OCI-LY3 (cell line): ENCODE measurements around the gene SLC39A13.

Source experiments
- H2AFZ ChIP-seq: fragments of 200-600, 300-600 bp; shearing (Covaris generic); 2 replicates; pipeline ENCODE4 v1.6.0; 2014; ENCODE audit warnings: antibody characterized with exemption, low read depth, low read length
- H3K27ac ChIP-seq: fragments of 200-600, 300-600 bp; sonication (generic); 2 replicates; pipeline ENCODE4 v1.5.1; 2014; ENCODE audit warnings: mild to moderate bottlenecking, low read length, moderate library complexity, mixed read lengths
- H3K27me3 ChIP-seq: fragments of 200-600, 300-600 bp; sonication (generic); 2 replicates; pipeline ENCODE4 v1.6.1; 2014; ENCODE audit warnings: low read depth, low read length, mixed read lengths
- H3K36me3 ChIP-seq: fragments of 200-600, 300-600 bp; sonication (generic); replicated peaks from 2 replicates; pipeline ENCODE3; 2014; ENCODE audit warnings: low read depth, low read length, mixed read lengths
- H3K4me1 ChIP-seq: fragments of 300-600, 200-600 bp; sonication (generic); 2 replicates; pipeline ENCODE4 v1.6.1; 2014; ENCODE audit warnings: low read length, mixed read lengths
- H3K4me2 ChIP-seq: fragments of 200-600, 300-600 bp; sonication (generic); 2 replicates; pipeline ENCODE4 v1.6.1; 2014; ENCODE audit warnings: low read length, mixed read lengths
- H3K4me3 ChIP-seq: fragments of 300-600, 200-600 bp; sonication (generic); 2 replicates; pipeline ENCODE4 v1.5.1; 2014; ENCODE audit warnings: antibody characterized with exemption, mild to moderate bottlenecking, low read length, moderate library complexity
- H3K79me2 ChIP-seq: fragments of 300-600, 200-600 bp; shearing (Covaris generic); 2 replicates; pipeline ENCODE4 v1.6.1; 2014; ENCODE audit warnings: mild to moderate bottlenecking, low read length, mixed read lengths
- H3K9ac ChIP-seq: fragments of 300-600, 200-600 bp; shearing (Covaris generic); 2 replicates; pipeline ENCODE4 v1.6.0; 2014; ENCODE audit warnings: mild to moderate bottlenecking, low read length, moderate library complexity
- H3K9me3 ChIP-seq: fragments of 200-600, 300-600 bp; shearing (Covaris generic); 2 replicates; pipeline ENCODE4 v1.6.1; 2014; ENCODE audit warnings: low read length, mixed read lengths; ENCODE audit not compliant: insufficient read depth
- H4K20me1 ChIP-seq: fragments of 200-600, 300-600 bp; sonication (generic); 2 replicates; pipeline ENCODE4 v1.6.1; 2016; ENCODE audit warnings: low read length, mixed read lengths; ENCODE audit not compliant: insufficient read depth
- EZH2phosphoT487 ChIP-seq: fragments of 200-600 bp; shearing (Covaris generic); IDR thresholded peaks from 2 replicates; pipeline ENCODE4 v1.6.1; 2018; ENCODE audit warnings: antibody characterized with exemption, mixed run types, low read depth
- TF ChIP-seq, protein P1 (sequence below): fragments of 200-600, 300-600 bp; sonication (generic); IDR thresholded peaks from 2 replicates; pipeline ENCODE4 v1.5.1; 2014; ENCODE audit warnings: antibody characterized with exemption, low read length, low read depth

SLC39A13 gene

DNA sequence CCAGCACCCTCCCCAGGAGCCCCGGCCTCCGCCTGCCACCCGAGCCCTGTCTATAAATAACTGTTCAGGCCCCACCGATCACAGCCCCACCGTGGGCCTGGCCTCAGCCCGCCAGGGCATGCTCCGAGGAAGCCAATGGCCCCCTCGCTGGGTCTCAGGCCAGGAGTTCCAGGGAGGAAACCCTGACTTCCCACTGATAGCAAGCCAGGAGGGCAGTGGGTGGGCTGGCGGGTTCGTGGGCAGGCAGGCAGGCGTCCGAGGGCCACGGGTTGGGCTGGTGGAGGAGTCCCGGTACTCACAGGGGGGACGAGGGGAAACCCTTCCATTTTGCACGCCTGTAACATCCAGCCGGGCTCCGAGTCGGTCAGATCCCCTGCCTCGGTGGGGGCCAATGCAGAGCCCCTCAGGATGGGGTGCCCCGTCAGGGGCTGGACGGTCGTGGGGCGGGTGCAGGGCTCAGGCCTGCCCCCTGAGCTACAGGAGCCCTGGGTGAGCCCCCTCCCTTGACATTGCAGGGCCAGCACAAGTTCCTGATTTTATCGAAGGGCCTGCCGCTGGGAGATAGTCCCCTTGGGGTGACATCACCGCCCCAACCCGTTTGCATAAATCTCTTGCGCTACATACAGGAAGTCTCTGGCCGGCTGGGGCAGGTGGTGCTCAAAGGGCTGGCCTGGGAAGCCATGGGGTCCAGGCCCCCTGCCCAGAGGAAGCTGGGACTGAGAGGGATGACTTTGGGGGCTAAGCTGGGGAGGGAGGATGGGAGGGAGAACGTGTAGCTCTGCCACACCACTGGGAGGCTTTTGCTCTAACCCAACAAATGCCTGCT lies 30.2 kb upstream of the SLC39A13 start, which contains the start of gene SPI1:
SPI1 (minus strand) TSS at position 538 of the 826 bp plus-strand sequence; CDS start at position 344, 194 bp downstream.
- Histone ChIP-seq H3K4me1 (peaks cover 22% of the 10 kb centered on the region), H2AFZ (peak within 1 kb of the TSS; percentile 12; the same call in 1 of the 2 replicates), H3K9ac (peak within 1 kb of the TSS; percentile 98), H3K9me3 (no peaks in the 10 kb centered on the region), H3K27ac (peak within 1 kb of the TSS; percentile 66), H3K4me3 (peak within 1 kb of the TSS; percentile 94), H3K36me3 (no peaks in the 10 kb centered on the region), H3K79me2 (peaks cover 32% of the 10 kb centered on the region), H3K4me2 (peak within 1 kb of the TSS; percentile 92), H3K27me3 (no peaks in the 10 kb centered on the region), H4K20me1 (no peaks in the 10 kb centered on the region)
- TF ChIP-seq, protein P1, sequence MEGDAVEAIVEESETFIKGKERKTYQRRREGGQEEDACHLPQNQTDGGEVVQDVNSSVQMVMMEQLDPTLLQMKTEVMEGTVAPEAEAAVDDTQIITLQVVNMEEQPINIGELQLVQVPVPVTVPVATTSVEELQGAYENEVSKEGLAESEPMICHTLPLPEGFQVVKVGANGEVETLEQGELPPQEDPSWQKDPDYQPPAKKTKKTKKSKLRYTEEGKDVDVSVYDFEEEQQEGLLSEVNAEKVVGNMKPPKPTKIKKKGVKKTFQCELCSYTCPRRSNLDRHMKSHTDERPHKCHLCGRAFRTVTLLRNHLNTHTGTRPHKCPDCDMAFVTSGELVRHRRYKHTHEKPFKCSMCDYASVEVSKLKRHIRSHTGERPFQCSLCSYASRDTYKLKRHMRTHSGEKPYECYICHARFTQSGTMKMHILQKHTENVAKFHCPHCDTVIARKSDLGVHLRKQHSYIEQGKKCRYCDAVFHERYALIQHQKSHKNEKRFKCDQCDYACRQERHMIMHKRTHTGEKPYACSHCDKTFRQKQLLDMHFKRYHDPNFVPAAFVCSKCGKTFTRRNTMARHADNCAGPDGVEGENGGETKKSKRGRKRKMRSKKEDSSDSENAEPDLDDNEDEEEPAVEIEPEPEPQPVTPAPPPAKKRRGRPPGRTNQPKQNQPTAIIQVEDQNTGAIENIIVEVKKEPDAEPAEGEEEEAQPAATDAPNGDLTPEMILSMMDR, result no peak
- TF ChIP-seq EZH2phosphoT487, result no peak

DNA sequence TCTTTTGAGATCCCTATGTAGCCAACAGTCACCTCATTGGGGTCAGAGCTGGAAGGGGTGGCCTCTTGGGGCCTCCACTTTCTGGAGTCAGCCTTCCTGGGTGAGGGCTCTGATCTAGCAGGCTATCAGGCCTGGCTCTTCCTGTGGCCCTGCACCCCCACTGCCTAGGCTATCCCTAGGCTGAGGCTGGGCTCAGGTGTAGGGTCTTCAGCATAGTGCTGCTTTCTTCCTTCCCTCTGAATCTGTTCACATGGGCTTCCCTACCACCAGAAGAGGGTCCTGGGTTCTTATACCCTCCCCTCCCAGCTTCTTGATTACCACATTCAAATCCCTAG lies 29.6 kb upstream of the SLC39A13 start:
- Histone ChIP-seq H2AFZ (peak overlapping the region; percentile 12; the same call in 1 of the 2 replicates), H3K4me3 (peak overlapping the region; percentile 94), H3K27me3 (no peaks in the 10 kb centered on the region), H3K79me2 (peaks cover 32% of the 10 kb centered on the region), H3K36me3 (no peaks in the 10 kb centered on the region), H3K4me1 (peaks cover 22% of the 10 kb centered on the region), H3K9me3 (no peaks in the 10 kb centered on the region), H3K9ac (peak overlapping the region; percentile 98), H4K20me1 (no peaks in the 10 kb centered on the region), H3K27ac (peak overlapping the region; percentile 66), H3K4me2 (peak overlapping the region; percentile 92)
- no peak for TF ChIP-seq EZH2phosphoT487
- TF ChIP-seq, protein P1, result no peak

DNA sequence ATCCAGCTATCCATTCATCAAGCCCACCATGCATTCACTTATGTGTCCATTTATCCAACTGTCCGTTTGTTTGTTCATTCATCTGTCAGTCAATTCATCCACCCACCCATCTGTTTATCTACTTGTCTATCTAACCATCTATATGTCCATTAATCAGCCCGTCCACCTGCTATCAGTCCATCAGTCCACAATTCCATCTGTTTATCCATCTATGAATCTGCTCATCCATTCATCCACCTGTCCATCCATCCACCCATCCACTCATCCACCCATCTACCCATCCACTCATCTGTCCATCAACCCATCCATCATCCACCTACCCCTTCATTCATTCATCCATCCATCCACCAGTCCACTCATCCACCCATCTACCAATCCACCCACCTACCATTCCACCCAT lies 29.1 kb upstream of the SLC39A13 start:
- H2AFZ ChIP-seq, result no peak overlapping the region
- H3K4me1 ChIP-seq, result peaks cover 22% of the 10 kb centered on the region
- H3K36me3 ChIP-seq, result no peaks in the 10 kb centered on the region
- no peaks in the 10 kb centered on the region for H3K27me3 ChIP-seq
- no peak for TF ChIP-seq EZH2phosphoT487
- TF ChIP-seq, protein P1, result no peak
- H3K27ac ChIP-seq, result no peak overlapping the region
- no peaks in the 10 kb centered on the region for H4K20me1 ChIP-seq
- H3K4me2 ChIP-seq, result peak overlapping the region; percentile 92
- peak overlapping the region; percentile 98; the same call in 1 of the 2 replicates for H3K9ac ChIP-seq
- no peaks in the 10 kb centered on the region for H3K9me3 ChIP-seq
- peaks cover 32% of the 10 kb centered on the region for H3K79me2 ChIP-seq
- peak overlapping the region; percentile 94; the same call in 1 of the 2 replicates for H3K4me3 ChIP-seq

DNA sequence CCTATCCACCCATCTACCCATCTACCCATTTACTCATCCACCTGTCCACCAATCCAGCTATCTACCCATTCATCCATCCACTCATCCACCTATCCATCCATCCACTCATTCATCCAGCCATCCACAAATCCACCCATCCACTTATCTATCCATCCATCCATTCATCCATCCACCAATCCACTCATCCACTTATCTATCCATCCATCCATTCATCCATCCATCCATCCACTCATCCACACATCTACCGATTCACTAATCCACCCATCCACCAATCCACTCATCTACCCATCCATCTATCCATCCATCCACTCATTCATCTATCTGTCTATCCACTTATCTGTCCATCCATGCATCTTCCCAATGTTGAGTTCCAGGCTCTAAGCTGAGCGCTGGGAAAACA lies 28.3 kb upstream of the SLC39A13 start:
- no peak overlapping the region for H3K9ac ChIP-seq
- no peaks in the 10 kb centered on the region for H3K9me3 ChIP-seq
- no peaks in the 10 kb centered on the region for H3K36me3 ChIP-seq
- peaks cover 32% of the 10 kb centered on the region for H3K79me2 ChIP-seq
- peaks cover 22% of the 10 kb centered on the region for H3K4me1 ChIP-seq
- no peak for TF ChIP-seq EZH2phosphoT487
- TF ChIP-seq, protein P1, result no peak
- no peaks in the 10 kb centered on the region for H3K27me3 ChIP-seq
- no peak overlapping the region for H3K27ac ChIP-seq
- no peak overlapping the region for H2AFZ ChIP-seq
- no peaks in the 10 kb centered on the region for H4K20me1 ChIP-seq
- H3K4me2 ChIP-seq, result no peak overlapping the region
- H3K4me3 ChIP-seq, result no peak overlapping the region
